Measurements from ENCODE around the gene EXTL2.

DNA sequence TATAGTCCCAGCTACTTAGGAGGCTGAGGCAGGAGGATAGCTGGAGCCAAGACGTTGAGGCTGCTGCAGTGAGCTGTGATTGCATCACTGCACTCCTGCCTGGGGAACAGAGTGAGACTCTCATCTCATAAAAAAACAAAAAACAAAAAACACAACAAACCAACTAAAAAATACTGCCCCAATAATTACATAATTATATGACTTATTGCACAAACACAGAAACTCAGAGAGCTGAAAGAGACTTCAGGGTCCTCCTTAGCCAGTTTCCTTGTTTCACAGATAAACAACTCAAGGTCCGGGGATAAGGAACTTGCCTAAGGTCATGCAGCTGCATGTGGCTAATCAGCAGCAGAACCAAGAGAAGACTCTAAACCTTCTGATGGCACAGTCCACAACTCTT lies 11.9 kb downstream of the EXTL2 start:
- no peak for TF ChIP-seq POLR2AphosphoS5 (IDR thresholded peaks at IDR 0.05; ENCODE audit: insufficient read depth, low read depth, low read length)
- TF ChIP-seq EZH2 (IDR thresholded peaks at IDR 0.05; ENCODE audit: borderline replicate concordance, low read depth, low read length, severe bottlenecking): no peak
- TF ChIP-seq POLR2A (IDR thresholded peaks at IDR 0.05; ENCODE audit: low read depth, low read length): no peak
- TF ChIP-seq, protein P1, sequence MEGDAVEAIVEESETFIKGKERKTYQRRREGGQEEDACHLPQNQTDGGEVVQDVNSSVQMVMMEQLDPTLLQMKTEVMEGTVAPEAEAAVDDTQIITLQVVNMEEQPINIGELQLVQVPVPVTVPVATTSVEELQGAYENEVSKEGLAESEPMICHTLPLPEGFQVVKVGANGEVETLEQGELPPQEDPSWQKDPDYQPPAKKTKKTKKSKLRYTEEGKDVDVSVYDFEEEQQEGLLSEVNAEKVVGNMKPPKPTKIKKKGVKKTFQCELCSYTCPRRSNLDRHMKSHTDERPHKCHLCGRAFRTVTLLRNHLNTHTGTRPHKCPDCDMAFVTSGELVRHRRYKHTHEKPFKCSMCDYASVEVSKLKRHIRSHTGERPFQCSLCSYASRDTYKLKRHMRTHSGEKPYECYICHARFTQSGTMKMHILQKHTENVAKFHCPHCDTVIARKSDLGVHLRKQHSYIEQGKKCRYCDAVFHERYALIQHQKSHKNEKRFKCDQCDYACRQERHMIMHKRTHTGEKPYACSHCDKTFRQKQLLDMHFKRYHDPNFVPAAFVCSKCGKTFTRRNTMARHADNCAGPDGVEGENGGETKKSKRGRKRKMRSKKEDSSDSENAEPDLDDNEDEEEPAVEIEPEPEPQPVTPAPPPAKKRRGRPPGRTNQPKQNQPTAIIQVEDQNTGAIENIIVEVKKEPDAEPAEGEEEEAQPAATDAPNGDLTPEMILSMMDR (IDR thresholded peaks at IDR 0.05; ENCODE audit: extremely low read depth in 1 of 2, insufficient read depth in 1 of 2, low read depth in 1 of 2, low read length in 2 of 2): no peak
- TF ChIP-seq, protein P2, sequence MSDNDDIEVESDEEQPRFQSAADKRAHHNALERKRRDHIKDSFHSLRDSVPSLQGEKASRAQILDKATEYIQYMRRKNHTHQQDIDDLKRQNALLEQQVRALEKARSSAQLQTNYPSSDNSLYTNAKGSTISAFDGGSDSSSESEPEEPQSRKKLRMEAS (IDR thresholded peaks at IDR 0.05; ENCODE audit: insufficient read depth, insufficient read length): no peak
- TF ChIP-seq MYC (IDR thresholded peaks at IDR 0.05; ENCODE audit: low read depth, low read length): no peak
- no peak for TF ChIP-seq JUN (IDR thresholded peaks at IDR 0.05; ENCODE audit: borderline replicate concordance, insufficient read depth, insufficient read length, low read depth)
- no peak for TF ChIP-seq GATA2 (IDR thresholded peaks at IDR 0.05; ENCODE audit: insufficient read depth, insufficient read length, low read depth, low read length)
- TF ChIP-seq FOS (IDR thresholded peaks at IDR 0.05; ENCODE audit: borderline replicate concordance, insufficient read depth, low read length): no peak

Measured in endothelial cell of umbilical vein (primary cell).